ENCODE measurements around the gene CHGA.
A peak's percentile ranks its signal among the peaks of the same experiment; 100 is the strongest.

CHGA gene, protein sequence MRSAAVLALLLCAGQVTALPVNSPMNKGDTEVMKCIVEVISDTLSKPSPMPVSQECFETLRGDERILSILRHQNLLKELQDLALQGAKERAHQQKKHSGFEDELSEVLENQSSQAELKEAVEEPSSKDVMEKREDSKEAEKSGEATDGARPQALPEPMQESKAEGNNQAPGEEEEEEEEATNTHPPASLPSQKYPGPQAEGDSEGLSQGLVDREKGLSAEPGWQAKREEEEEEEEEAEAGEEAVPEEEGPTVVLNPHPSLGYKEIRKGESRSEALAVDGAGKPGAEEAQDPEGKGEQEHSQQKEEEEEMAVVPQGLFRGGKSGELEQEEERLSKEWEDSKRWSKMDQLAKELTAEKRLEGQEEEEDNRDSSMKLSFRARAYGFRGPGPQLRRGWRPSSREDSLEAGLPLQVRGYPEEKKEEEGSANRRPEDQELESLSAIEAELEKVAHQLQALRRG

DNA sequence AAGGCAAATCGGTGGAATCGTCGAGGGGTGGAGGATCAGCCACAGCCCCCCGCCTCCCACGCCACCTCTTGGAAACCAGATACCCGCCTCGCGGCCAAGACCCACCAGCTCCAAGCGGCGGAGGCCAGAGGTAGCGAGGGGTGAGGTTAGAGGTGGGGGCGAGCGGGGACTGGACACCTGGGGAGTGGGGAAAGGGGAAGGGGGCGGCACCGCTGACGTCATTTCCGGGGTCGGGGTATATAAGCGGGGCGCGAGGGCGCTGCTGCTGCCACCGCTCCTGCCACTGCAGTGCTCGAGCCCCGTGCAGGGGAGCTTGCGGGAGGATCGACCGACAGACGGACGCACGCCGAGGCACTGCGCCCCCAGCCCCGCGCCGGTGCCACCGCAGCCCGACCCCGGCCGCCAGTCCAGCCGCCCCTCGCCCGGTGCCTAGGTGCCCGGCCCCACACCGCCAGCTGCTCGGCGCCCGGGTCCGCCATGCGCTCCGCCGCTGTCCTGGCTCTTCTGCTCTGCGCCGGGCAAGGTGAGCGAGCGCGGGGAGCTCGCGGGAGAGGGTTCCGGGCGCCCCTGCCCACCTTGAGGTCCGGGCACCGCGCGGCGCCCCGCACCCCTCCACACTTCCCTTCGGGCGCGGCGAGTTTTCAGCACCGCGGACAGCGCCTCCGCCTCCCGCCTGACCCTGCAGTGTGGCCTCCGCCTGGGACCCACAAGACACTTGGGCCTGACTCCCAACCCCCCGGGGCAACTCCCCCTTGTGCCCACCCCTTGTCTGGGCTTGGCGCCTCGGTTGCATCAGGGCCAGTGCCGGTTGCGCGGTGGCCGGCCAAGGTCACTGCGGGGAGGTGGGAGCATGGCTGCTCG lies at the start of gene CHGA:
TSS of gene CHGA (plus strand) at position 268 of the 861 bp plus-strand sequence. CDS start at position 478, 210 bp downstream.
- DNase-seq (ENCODE audit: low read depth): peak; percentile 57

DNA sequence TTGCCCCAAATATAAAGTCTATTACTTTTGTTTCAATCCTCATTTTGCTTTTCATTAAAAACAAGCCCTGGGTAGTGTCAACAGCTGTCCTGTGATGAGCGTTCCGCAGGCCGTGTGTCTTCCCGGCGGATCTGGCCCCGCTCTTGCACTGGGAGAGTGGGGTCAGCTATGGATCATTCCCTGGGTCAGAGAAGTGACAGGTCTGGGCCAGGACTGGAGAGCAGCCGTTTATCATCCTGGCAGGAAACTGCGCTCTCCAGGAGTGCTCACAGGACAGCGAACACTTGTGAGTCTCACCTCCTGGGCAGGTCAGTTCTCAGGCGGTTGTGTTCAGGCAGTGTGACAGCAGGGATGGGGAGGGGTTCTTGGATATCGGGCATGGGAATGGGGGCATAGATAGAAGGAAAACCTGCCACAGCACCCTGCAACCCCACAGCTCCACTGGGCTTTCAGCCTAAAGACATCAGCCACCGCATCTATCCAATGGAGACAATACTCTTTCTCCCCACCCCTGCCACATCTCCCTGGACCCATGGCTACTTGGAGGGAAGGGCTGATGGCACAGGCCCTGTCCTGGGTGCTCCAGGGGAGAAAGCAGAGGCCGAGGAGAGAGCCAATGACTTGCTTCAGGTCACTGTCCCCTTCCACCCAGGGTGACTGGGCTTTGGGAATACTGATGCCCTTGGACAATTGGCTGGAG lies 47.8 kb upstream of the CHGA start:
- H3K4me3 ChIP-seq (ENCODE audit: low read depth, low read length): no peak overlapping the region
- TF ChIP-seq, protein P1, sequence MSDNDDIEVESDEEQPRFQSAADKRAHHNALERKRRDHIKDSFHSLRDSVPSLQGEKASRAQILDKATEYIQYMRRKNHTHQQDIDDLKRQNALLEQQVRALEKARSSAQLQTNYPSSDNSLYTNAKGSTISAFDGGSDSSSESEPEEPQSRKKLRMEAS (IDR thresholded peaks at IDR 0.05; ENCODE audit: low read depth, low read length): no peak
- TF ChIP-seq POLR2A (IDR thresholded peaks at IDR 0.05; ENCODE audit: extremely low read depth, insufficient read length): no peak
- TF ChIP-seq MYC (IDR thresholded peaks at IDR 0.05; ENCODE audit: low read depth, low read length): no peak
- TF ChIP-seq, protein P2, sequence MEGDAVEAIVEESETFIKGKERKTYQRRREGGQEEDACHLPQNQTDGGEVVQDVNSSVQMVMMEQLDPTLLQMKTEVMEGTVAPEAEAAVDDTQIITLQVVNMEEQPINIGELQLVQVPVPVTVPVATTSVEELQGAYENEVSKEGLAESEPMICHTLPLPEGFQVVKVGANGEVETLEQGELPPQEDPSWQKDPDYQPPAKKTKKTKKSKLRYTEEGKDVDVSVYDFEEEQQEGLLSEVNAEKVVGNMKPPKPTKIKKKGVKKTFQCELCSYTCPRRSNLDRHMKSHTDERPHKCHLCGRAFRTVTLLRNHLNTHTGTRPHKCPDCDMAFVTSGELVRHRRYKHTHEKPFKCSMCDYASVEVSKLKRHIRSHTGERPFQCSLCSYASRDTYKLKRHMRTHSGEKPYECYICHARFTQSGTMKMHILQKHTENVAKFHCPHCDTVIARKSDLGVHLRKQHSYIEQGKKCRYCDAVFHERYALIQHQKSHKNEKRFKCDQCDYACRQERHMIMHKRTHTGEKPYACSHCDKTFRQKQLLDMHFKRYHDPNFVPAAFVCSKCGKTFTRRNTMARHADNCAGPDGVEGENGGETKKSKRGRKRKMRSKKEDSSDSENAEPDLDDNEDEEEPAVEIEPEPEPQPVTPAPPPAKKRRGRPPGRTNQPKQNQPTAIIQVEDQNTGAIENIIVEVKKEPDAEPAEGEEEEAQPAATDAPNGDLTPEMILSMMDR (IDR thresholded peaks at IDR 0.05; ENCODE audit: low read depth, low read length): no peak
- no peak for DNase-seq (ENCODE audit: low read depth)

More for the DNA sequence above, at the start of gene CHGA:
- TF ChIP-seq MYC (IDR thresholded peaks at IDR 0.05; ENCODE audit: low read depth, low read length): peak; percentile 42; the same call in 1 of the 2 replicates
- TF ChIP-seq, protein P1 (IDR thresholded peaks at IDR 0.05; ENCODE audit: low read depth, low read length): peak; percentile 29; the same call in 1 of the 2 replicates
- TF ChIP-seq POLR2A (IDR thresholded peaks at IDR 0.05; ENCODE audit: extremely low read depth, insufficient read length): no peak
- TF ChIP-seq, protein P2 (IDR thresholded peaks at IDR 0.05; ENCODE audit: low read depth, low read length): no peak
- H3K4me3 ChIP-seq (ENCODE audit: low read depth, low read length): no peak within 1 kb of the TSS

DNA sequence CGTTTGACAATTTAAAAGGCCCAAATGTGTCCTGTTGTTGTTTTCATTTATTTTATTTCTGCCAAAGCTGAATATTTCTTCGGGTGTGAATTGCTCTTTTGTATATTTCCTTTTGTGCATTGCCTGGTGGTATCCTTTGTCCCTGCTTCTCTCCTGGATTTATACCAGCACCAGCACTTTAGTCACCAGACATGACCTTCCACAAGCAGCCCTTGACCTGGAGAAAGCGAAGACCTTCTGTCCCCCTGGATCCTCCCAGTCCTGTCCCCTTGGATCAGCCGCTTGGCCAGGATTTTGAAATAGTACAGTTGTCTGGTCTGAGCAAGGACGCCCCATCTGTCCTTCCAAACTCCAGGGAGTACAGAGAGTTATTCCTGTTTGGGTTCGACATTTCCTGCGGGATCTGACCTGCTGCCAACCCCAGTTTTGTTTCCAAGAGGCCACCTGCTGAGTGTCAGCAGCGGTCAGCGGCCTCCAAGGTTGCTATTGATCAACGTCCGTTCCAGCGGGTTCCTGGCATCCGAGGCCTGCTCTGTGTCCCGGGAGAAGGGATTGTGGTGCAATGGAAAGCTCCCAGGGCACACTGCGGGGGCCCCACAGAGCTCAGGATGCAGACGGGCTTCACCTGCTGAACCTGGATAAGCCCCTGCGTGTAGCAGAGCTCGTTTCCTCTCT lies 45.1 kb upstream of the CHGA start:
- no peak for DNase-seq (ENCODE audit: low read depth)
- H3K4me3 ChIP-seq (ENCODE audit: low read depth, low read length): no peak overlapping the region
- TF ChIP-seq, protein P1 (IDR thresholded peaks at IDR 0.05; ENCODE audit: low read depth, low read length): no peak
- TF ChIP-seq POLR2A (IDR thresholded peaks at IDR 0.05; ENCODE audit: extremely low read depth, insufficient read length) (no peak), MYC (IDR thresholded peaks at IDR 0.05; ENCODE audit: low read depth, low read length) (no peak)
- TF ChIP-seq, protein P2 (IDR thresholded peaks at IDR 0.05; ENCODE audit: low read depth, low read length): no peak

DNA sequence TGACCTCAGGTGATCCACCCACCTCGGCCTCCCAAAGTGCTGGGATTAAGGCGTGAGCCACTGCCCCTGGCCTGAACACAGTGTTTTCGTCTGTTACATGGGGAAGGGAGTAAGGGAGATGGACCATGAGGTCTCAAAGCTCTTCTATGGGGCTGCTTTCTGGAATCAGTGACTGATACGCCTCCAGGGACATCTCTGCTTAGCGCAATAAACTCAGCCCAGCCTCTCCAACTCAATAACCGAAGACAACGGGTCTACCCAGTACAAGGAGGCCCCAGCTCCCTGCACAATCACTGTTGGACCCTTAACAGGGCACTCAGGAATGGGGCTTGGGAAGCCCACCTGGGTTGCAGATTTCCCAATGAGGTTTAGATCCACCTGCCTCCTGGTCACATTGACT lies 42.6 kb upstream of the CHGA start:
- TF ChIP-seq, protein P2 (IDR thresholded peaks at IDR 0.05; ENCODE audit: low read depth, low read length): no peak
- TF ChIP-seq POLR2A (IDR thresholded peaks at IDR 0.05; ENCODE audit: extremely low read depth, insufficient read length) (no peak), MYC (IDR thresholded peaks at IDR 0.05; ENCODE audit: low read depth, low read length) (0 out of 2 replicates have a peak, but pooled peaks have one; percentile 27)
- TF ChIP-seq, protein P1 (IDR thresholded peaks at IDR 0.05; ENCODE audit: low read depth, low read length): peak; percentile 11; the same call in 1 of the 2 replicates
- DNase-seq (ENCODE audit: low read depth): peak; percentile 88
- no peak overlapping the region for H3K4me3 ChIP-seq (ENCODE audit: low read depth, low read length)
